GM23338 (cell line): ENCODE measurements around the gene PEX12. TPM values are rescaled to one million over a fixed set of nuclear protein-coding genes. Genes with fewer than 3 reads are reported as not detected.
"Not testable (repeated sequence)": the region's sequence is repeated elsewhere in the genome, so short reads cannot be mapped to it uniquely, and the experiment has no call there.

Source experiments
- ATAC-seq: fragments of 200-7000 bp; cut with Tn5 transposase; 3 replicates; pipeline ENCODE4 v1.9.1; 2020
- DNase-seq: peaks from one replicate; pipeline ENCODE4 v3.0.0-alpha.2; 2015; ENCODE audit warnings: low spot score
- H2AFZ ChIP-seq: fragments of 200-600 bp; sonication (generic); 2 replicates; pipeline ENCODE4 v1.8.0; 2016; ENCODE audit warnings: antibody characterized with exemption, mild to moderate bottlenecking, moderate library complexity
- H3F3A ChIP-seq: fragments of 200-600 bp; sonication (generic); replicated peaks from 2 replicates; pipeline ENCODE4 v1.8.0; 2017; ENCODE audit warnings: antibody characterized with exemption, mixed run types, low read depth
- H3K27ac ChIP-seq: fragments of 200-600 bp; sonication (generic); 2 replicates; pipeline ENCODE4 v1.6.1; 2016; ENCODE audit warnings: low read depth
- H3K27me3 ChIP-seq: fragments of 200-600 bp; sonication (generic); 2 replicates; pipeline ENCODE4 v1.8.0; 2016; ENCODE audit warnings: mild to moderate bottlenecking, mixed run types, moderate library complexity; ENCODE audit not compliant: insufficient read depth
- H3K36me3 ChIP-seq: fragments of 200-600 bp; sonication (generic); 2 replicates; pipeline ENCODE4 v1.8.0; 2016; ENCODE audit warnings: mild to moderate bottlenecking; ENCODE audit not compliant: insufficient read depth
- H3K4me1 ChIP-seq: fragments of 200-600 bp; sonication (generic); 2 replicates; pipeline ENCODE4 v1.8.0; 2016; ENCODE audit warnings: mild to moderate bottlenecking, moderate library complexity; ENCODE audit not compliant: insufficient read depth
- H3K4me2 ChIP-seq: fragments of 200-600 bp; sonication (generic); 2 replicates; pipeline ENCODE4 v1.7.1; 2017; ENCODE audit warnings: mixed run types
- H3K4me3 ChIP-seq: fragments of 200-600 bp; sonication (generic); 2 replicates; pipeline ENCODE4 v1.6.1; 2016; ENCODE audit warnings: mixed run types
- H3K79me2 ChIP-seq: fragments of 200-600 bp; sonication (generic); replicated peaks from 2 replicates; pipeline ENCODE4 v1.8.0; 2017; ENCODE audit warnings: mild to moderate bottlenecking; ENCODE audit not compliant: insufficient read depth
- H3K9me2 ChIP-seq: fragments of 200-600 bp; sonication (generic); 2 replicates; pipeline ENCODE4 v1.8.0; 2017; ENCODE audit not compliant: insufficient read depth
- H4K20me1 ChIP-seq: fragments of 200-600 bp; sonication (generic); replicated peaks from 2 replicates; pipeline ENCODE4 v1.8.0; 2017; ENCODE audit warnings: mild to moderate bottlenecking; ENCODE audit not compliant: insufficient read depth
- H3K27ac Mint-ChIP-seq: 2 replicates; pipeline ENCODE4 v1.8.0; 2020; ENCODE audit warnings: inconsistent platforms, mild to moderate bottlenecking, moderate library complexity, mixed read lengths
- H3K27me3 Mint-ChIP-seq: 3 replicates; pipeline ENCODE4 v1.8.0; 2022; ENCODE audit warnings: low read depth, mild to moderate bottlenecking, moderate library complexity, mixed read lengths, inconsistent platforms; ENCODE audit not compliant: insufficient read depth, poor library complexity
- H3K36me3 Mint-ChIP-seq: 3 replicates; pipeline ENCODE4 v1.8.0; 2021; ENCODE audit warnings: low read depth, mild to moderate bottlenecking, inconsistent platforms, moderate library complexity, mixed read lengths
- H3K4me1 Mint-ChIP-seq: 3 replicates; pipeline ENCODE4 v1.8.0; 2020; ENCODE audit warnings: mild to moderate bottlenecking, inconsistent platforms, mixed read lengths
- H3K4me3 Mint-ChIP-seq: 3 replicates; pipeline ENCODE4 v1.8.0; 2021; ENCODE audit warnings: moderate library complexity, mild to moderate bottlenecking, inconsistent platforms, mixed read lengths
- H3K9me3 Mint-ChIP-seq: 3 replicates; pipeline ENCODE4 v1.8.0; 2020; ENCODE audit warnings: moderate library complexity, mild to moderate bottlenecking, inconsistent platforms, mixed read lengths
- polyA plus RNA-seq: library from polyadenylated mRNA; unstranded; fragments of >200 nt; fragmentation: Nextera tagmentation; extraction: Ambion mirVana; gene quantifications from 2 replicates; pipeline ENCODE4 v1.2.1, GENCODE V29; 2016
- small RNA-seq: library from RNA; depleted of rRNA; stranded (forward); fragments of <200 nt; gene quantifications from one replicate; pipeline ENCODE3, GENCODE V24; 2014; ENCODE audit warnings: low replicate concordance
- total RNA-seq: library from RNA; depleted of rRNA; stranded (reverse); fragments of >200 nt; shearing (Covaris generic); gene quantifications from 2 replicates; pipeline ENCODE4 v1.2.3, GENCODE V29; 2014; rRNA removed

PEX12 gene
- total and polyA plus RNA-seq, 2 experiments from 2014 or later, result 1.5 to 1.9 TPM

- not testable (repeated sequence) for H3K9me2 ChIP-seq, H3K36me3 ChIP-seq, H3K4me1 ChIP-seq, ATAC-seq, H3K36me3 Mint-ChIP-seq, H3K4me1 Mint-ChIP-seq, H2AFZ ChIP-seq, H4K20me1 ChIP-seq, H3K4me2 ChIP-seq, H3K79me2 ChIP-seq, H3K27ac Mint-ChIP-seq, H3K27ac ChIP-seq, H3K9me3 Mint-ChIP-seq, H3K4me3 ChIP-seq, H3K4me3 Mint-ChIP-seq, DNase-seq, H3F3A ChIP-seq, H3K27me3 ChIP-seq, H3K27me3 Mint-ChIP-seq
Observed at GRCh38 chr17:35529326-35529725, 49.0 kb downstream of the PEX12 start.

Small RNA genes lying within 50 kb of the gene (small RNA-seq; reads per million reads assigned to genes)
- not detected for gene AC004134.1
- gene AC015911.1, result not detected
- 60.3 reads per million, percentile 99 among the genes with 10 or more reads in this experiment for gene SNORD7

Other genes starting within 250 kb of the PEX12 start
- 0.04 TPM in 1 of 2 replicates, not detected in the other for gene SLFN11, start 204.9 kb downstream of the PEX12 start, total RNA-seq
- gene SLFN11, start 204.9 kb downstream of the PEX12 start, polyA plus RNA-seq, result 0.19 TPM in 1 of 2 replicates, not detected in the other
- 6.1 and 9.2 TPM in 2 replicates for gene SLFN12, start 146.1 kb downstream of the PEX12 start, total RNA-seq
- 3.5 and 4.8 TPM in 2 replicates for gene SLFN12, start 146.1 kb downstream of the PEX12 start, polyA plus RNA-seq
- 3.1 and 4.3 TPM in 2 replicates for gene SLFN13, start 129.8 kb downstream of the PEX12 start, total RNA-seq
- gene SLFN13, start 129.8 kb downstream of the PEX12 start, polyA plus RNA-seq, result 1.0 and 1.3 TPM in 2 replicates
- not detected in 2 replicates for gene SLFN12L, start 40.9 kb downstream of the PEX12 start, total RNA-seq
- gene SLFN12L, start 40.9 kb downstream of the PEX12 start, polyA plus RNA-seq, result not detected in 2 replicates
- gene SLFN14, start 17.8 kb downstream of the PEX12 start, total RNA-seq, result 0.10 TPM in 1 of 2 replicates, not detected in the other
- gene SLFN14, start 17.8 kb downstream of the PEX12 start, polyA plus RNA-seq, result not detected in 2 replicates
- 119 and 144 TPM in 2 replicates for gene AP2B1, start 8.8 kb upstream of the PEX12 start, total RNA-seq
- gene AP2B1, start 8.8 kb upstream of the PEX12 start, polyA plus RNA-seq, result 82.1 and 89.7 TPM in 2 replicates
- gene RASL10B, start 153.1 kb upstream of the PEX12 start, total RNA-seq, result 23.1 and 26.2 TPM in 2 replicates
- 6.2 and 7.1 TPM in 2 replicates for gene RASL10B, start 153.1 kb upstream of the PEX12 start, polyA plus RNA-seq
- gene GAS2L2, start 174.7 kb upstream of the PEX12 start, total RNA-seq, result not detected in 2 replicates
- 0.06 TPM in 1 of 2 replicates, not detected in the other for gene GAS2L2, start 174.7 kb upstream of the PEX12 start, polyA plus RNA-seq
- 1.6 TPM in 1 of 2 replicates, not detected in the other for gene C17orf50, start 182.3 kb upstream of the PEX12 start, total RNA-seq
- gene C17orf50, start 182.3 kb upstream of the PEX12 start, polyA plus RNA-seq, result 0.37 and 0.74 TPM in 2 replicates
- gene MMP28, start 217.1 kb upstream of the PEX12 start, total RNA-seq, result not detected in 2 replicates
- gene MMP28, start 217.1 kb upstream of the PEX12 start, polyA plus RNA-seq, result not detected in 2 replicates
- gene TAF15, start 230.9 kb upstream of the PEX12 start, total RNA-seq, result 109 and 148 TPM in 2 replicates
- 28.2 and 33.8 TPM in 2 replicates for gene TAF15, start 230.9 kb upstream of the PEX12 start, polyA plus RNA-seq